Pancreas (tissue), 10 donors: ENCODE data around the gene UBASH3B. TPM values are rescaled to one million over a fixed set of nuclear protein-coding genes. Genes with fewer than 3 reads are reported as not detected.
"Not testable (repeated sequence)": the region's sequence is repeated elsewhere in the genome, so short reads cannot be mapped to it uniquely, and the experiment has no call there.

Experiments
- ATAC-seq, 4 donors: fragments of 200-7000 bp; cut with Tn5 transposase; one replicate each; pipeline versions ENCODE4 v1.8.0 to v1.9.1; 2020; ENCODE audit warnings: mild to moderate bottlenecking in 4 of 4, moderate library complexity in 4 of 4
- DNase-seq, 6 donors: peaks; one replicate each; pipeline ENCODE4 v3.0.0-alpha.2; 2020
- FAIRE-seq: peaks from 2 replicates; lab custom pipeline; 2012; peaks lifted over from hg19 to GRCh38; lab: Jason Lieb, UNC
- H3K27ac ChIP-seq, 4 donors: fragments of 200-600 bp; sonication (generic); 1 replicate in 3 of 4; 2 replicates in 1 of 4; pipeline versions ENCODE4 v1.5.0 to v1.8.0; 2020
- H3K27me3 ChIP-seq, 4 donors: fragments of 200-600 bp; one replicate each; pipeline ENCODE4 v1.8.0; 2021
- H3K36me3 ChIP-seq, 3 donors: fragments of 200-600 bp; sonication (generic) in 1 of 3; one replicate each; pipeline versions ENCODE4 v1.5.0 to v1.8.0; 2020 to 2021
- H3K4me1 ChIP-seq, 3 donors: fragments of 200-600 bp; one replicate each; pipeline ENCODE4 v1.8.0; 2021
- H3K4me3 ChIP-seq, 4 donors: fragments of 200-600 bp; sonication (generic) in 2 of 4; one replicate each; pipeline versions ENCODE4 v1.5.0 to v1.8.0; 2020 to 2021
- H3K9me3 ChIP-seq, 4 donors: fragments of 200-600 bp; one replicate each; pipeline ENCODE4 v1.8.0; 2021
- CTCF ChIP-seq, 4 donors: fragments of 200-600 bp; sonication (generic) in 3 of 4; IDR thresholded peaks; one replicate each; pipeline versions ENCODE4 v1.5.0 to v1.8.0; 2021; ENCODE audit warnings: antibody characterized with exemption in 4 of 4
- WGBS, 2 donors: extraction: QIAGEN DNeasy Blood & Tissue Kit; methylation state at CpG; one replicate each; pipeline ENCODE4 v1.1.7; 2013; 5-methylcytosine and 5-hydroxymethylcytosine counted together
- intact Hi-C, 3 donors: fragments of 100-400 bp; cut with DNase I; formaldehyde crosslinking; loops; one replicate each; pipeline versions ENCODE4 v1.11.1 to v1.14.2; 2022
- polyA plus RNA-seq, 2 donors: library from polyadenylated mRNA; stranded (reverse); fragments of 200-250 nt; gene quantifications; one replicate each; pipeline ENCODE4 v1.2.3, GENCODE V29; 2013
- total RNA-seq, 6 donors: library from RNA; stranded (reverse); fragmentation: NEBNext Ultra II Directional in 4 of 6; extraction: Animal tissue kit (Norgen Biotek cat#: 25700) in 4 of 6; gene quantifications; one replicate each; pipeline versions ENCODE4 v1.2.1 to v1.2.4, GENCODE V29; 2021 to 2023
- donor health status: healthy with polysubstance abuse.
- donor health status: DM: no; HTN: no; CAD: no; lungs with moderate emphysema.
- donor health status: DM: no; HTN: no; CAD: no.
- donor health status: control.
- donor health status: control.
- donor health status: Bipolar disorder and iron deficiency.
- donor health status: DM: yes; HTN: yes; CAD: no.
- donor health status: DM: no; HTN: no; CAD: no.
- donor health status: DM: no; HTN: no; CAD: no.
- donor health status: DM: yes; HTN: yes; CAD: no.

UBASH3B gene
- total and polyA plus RNA-seq, 8 donors = 0.56 to 5.8 (median 1.8) TPM

- no peak for ATAC-seq
- 63 to 79% methylated on average over 5 of the region's 5 CpGs for WGBS, 2 donors
- intact Hi-C loops = loop anchor here in 1 of 3 donors (10.0 kb wide), 1 partner anchor 58 kb away; no protein-coding TSS in a partner anchor
Observed at GRCh38 chr11:122852796-122853160, 197.3 kb downstream of the UBASH3B start.

GRCh38 chr11:122853261-122853660 is 197.7 kb downstream of the UBASH3B start:
- 61 to 78% methylated on average over 11 of the region's 11 CpGs for WGBS, 2 donors
- Histone ChIP-seq H3K36me3 (no peaks in the 10 kb centered on the region), H3K27me3 (peaks cover 0 to 9% (median 0%) of the 10 kb centered on the region in 4 donors), H3K9me3 (no peaks in the 10 kb centered on the region), H3K4me3 (no peak overlapping the region), H3K4me1 (no peaks in the 10 kb centered on the region), H3K27ac (no peak overlapping the region)
- DNase-seq (no peak), FAIRE-seq (no peak), ATAC-seq (no peak)
- intact Hi-C loops = loop anchor here in 1 of 3 donors (10.0 kb wide), 1 partner anchor 58 kb away; no protein-coding TSS in a partner anchor
- TF ChIP-seq CTCF (IDR thresholded peaks at IDR 0.05) = no peak

More at GRCh38 chr11:122852796-122853160, 197.3 kb downstream of the UBASH3B start:
- H3K27ac ChIP-seq = no peak overlapping the region
- no peak for DNase-seq
- no peak overlapping the region for H3K4me3 ChIP-seq
- H3K36me3 ChIP-seq = no peaks in the 10 kb centered on the region
- FAIRE-seq = no peak
- H3K4me1 ChIP-seq = no peaks in the 10 kb centered on the region
- no peak for TF ChIP-seq CTCF (IDR thresholded peaks at IDR 0.05)
- peaks cover 0 to 9% (median 0%) of the 10 kb centered on the region in 4 donors for H3K27me3 ChIP-seq
- no peaks in the 10 kb centered on the region for H3K9me3 ChIP-seq

GRCh38 chr11:122853971-122854446 is 198.5 kb downstream of the UBASH3B start:
- peak; percentile 40 to 88 (median 82) for ATAC-seq
- Histone ChIP-seq H3K9me3 (no peaks in the 10 kb centered on the region), H3K36me3 (no peaks in the 10 kb centered on the region), H3K4me3 (no peak overlapping the region), H3K27me3 (peaks cover 0 to 9% (median 0%) of the 10 kb centered on the region in 4 donors), H3K27ac (no peak overlapping the region), H3K4me1 (no peaks in the 10 kb centered on the region)
- TF ChIP-seq CTCF (IDR thresholded peaks at IDR 0.05) = peak; percentile 36 to 71 (median 61)
- DNase-seq = peak in 3 of 6 donors; percentile 13 to 55 (median 22)
- peak; percentile 96 for FAIRE-seq
- intact Hi-C loops = loop anchor here in 1 of 3 donors (10.0 kb wide), 1 partner anchor 59 kb away; no protein-coding TSS in a partner anchor
- 32 to 36% methylated on average over 3 of the region's 3 CpGs for WGBS, 2 donors

- no peak for ATAC-seq
- no peak for FAIRE-seq
- intact Hi-C loops = no loop called here
- H3K36me3 ChIP-seq = no peaks in the 10 kb centered on the region
- 20 to 27% methylated on average over 3 of the region's 3 CpGs for WGBS, 2 donors
- no peak for TF ChIP-seq CTCF (IDR thresholded peaks at IDR 0.05)
- no peaks in the 10 kb centered on the region for H3K27me3 ChIP-seq
- DNase-seq = no peak
- no peak overlapping the region for H3K4me3 ChIP-seq
- H3K4me1 ChIP-seq = no peaks in the 10 kb centered on the region
- H3K9me3 ChIP-seq = no peaks in the 10 kb centered on the region
- H3K27ac ChIP-seq = no peak overlapping the region
Observed at GRCh38 chr11:122861631-122862030, 206.1 kb downstream of the UBASH3B start.

- ATAC-seq = no peak
Observed at GRCh38 chr11:122862091-122862490, 206.6 kb downstream of the UBASH3B start.

GRCh38 chr11:122863154-122863553 is 207.6 kb downstream of the UBASH3B start:
- 43 to 71% methylated on average over 1 of the region's 1 CpG for WGBS, 2 donors
- intact Hi-C loops, H3K9me3 ChIP-seq, DNase-seq, H3K27ac ChIP-seq, ATAC-seq, H3K4me3 ChIP-seq, H3K4me1 ChIP-seq, H3K27me3 ChIP-seq, H3K36me3 ChIP-seq, FAIRE-seq: not testable (repeated sequence)

More at GRCh38 chr11:122862091-122862490, 206.6 kb downstream of the UBASH3B start:
- FAIRE-seq = no peak
- 46 to 65% methylated on average over 1 of the region's 1 CpG for WGBS, 2 donors
- no peaks in the 10 kb centered on the region for H3K36me3 ChIP-seq
- no peaks in the 10 kb centered on the region for H3K9me3 ChIP-seq
- no peak for DNase-seq
- no peak overlapping the region for H3K4me3 ChIP-seq
- TF ChIP-seq CTCF (IDR thresholded peaks at IDR 0.05) = no peak
- no peaks in the 10 kb centered on the region for H3K27me3 ChIP-seq
- no peak overlapping the region for H3K27ac ChIP-seq
- intact Hi-C loops = no loop called here
- H3K4me1 ChIP-seq = no peaks in the 10 kb centered on the region
